Vagina (tissue), 2 donors: ENCODE results near the gene IFRD1.

Experiments
- POLR2A ChIP-seq, 2 donors: fragments of 450-650 bp; IDR thresholded peaks; one replicate each; pipeline ENCODE4 v1.6.1; 2017; ENCODE audit warnings: antibody characterized with exemption in 2 of 2, mild to moderate bottlenecking in 2 of 2, moderate library complexity in 2 of 2
- TF ChIP-seq, protein P1 (sequence below), 3 experiments: fragments of 450-650 bp in 2 of 3; fragments of 200-600 bp in 1 of 3; sonication (generic) in 1 of 3; IDR thresholded peaks; one replicate each; pipeline ENCODE4 v1.5.1; 2017 to 2019; ENCODE audit warnings: antibody characterized with exemption in 3 of 3, mild to moderate bottlenecking in 2 of 3, moderate library complexity in 2 of 3

DNA sequence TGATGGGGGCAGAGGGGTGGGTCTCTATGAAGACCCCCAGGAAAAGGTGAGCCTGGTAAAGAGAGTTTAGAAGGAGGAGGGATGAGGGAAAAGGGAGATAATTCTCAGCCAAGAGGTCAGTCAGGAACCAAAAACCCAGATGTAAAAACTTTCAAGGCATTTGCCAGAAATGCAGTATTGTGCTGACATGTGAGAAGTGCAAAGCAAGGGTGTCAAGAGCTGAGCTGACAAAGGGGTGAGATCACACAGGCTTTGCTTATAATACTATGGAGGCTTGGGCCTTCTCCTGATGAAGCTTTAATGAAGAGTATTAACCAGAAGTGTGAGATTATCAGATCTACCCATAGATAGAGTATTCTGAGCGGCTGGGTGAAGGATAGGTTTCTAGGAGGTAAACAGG is 22.3 kb upstream of the IFRD1 start:
- TF ChIP-seq, protein P1, sequence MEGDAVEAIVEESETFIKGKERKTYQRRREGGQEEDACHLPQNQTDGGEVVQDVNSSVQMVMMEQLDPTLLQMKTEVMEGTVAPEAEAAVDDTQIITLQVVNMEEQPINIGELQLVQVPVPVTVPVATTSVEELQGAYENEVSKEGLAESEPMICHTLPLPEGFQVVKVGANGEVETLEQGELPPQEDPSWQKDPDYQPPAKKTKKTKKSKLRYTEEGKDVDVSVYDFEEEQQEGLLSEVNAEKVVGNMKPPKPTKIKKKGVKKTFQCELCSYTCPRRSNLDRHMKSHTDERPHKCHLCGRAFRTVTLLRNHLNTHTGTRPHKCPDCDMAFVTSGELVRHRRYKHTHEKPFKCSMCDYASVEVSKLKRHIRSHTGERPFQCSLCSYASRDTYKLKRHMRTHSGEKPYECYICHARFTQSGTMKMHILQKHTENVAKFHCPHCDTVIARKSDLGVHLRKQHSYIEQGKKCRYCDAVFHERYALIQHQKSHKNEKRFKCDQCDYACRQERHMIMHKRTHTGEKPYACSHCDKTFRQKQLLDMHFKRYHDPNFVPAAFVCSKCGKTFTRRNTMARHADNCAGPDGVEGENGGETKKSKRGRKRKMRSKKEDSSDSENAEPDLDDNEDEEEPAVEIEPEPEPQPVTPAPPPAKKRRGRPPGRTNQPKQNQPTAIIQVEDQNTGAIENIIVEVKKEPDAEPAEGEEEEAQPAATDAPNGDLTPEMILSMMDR (IDR thresholded peaks at IDR 0.05) = no peak
- no peak for TF ChIP-seq POLR2A (IDR thresholded peaks at IDR 0.05)
